A673 (cell line): ENCODE results near the gene GPATCH2L. TPM values are rescaled to one million over a fixed set of nuclear protein-coding genes. Genes with fewer than 3 reads are reported as not detected.

Source experiments
- BruUV-seq: library from RNA; stranded (reverse); fragments of 400-500 nt; replicated peaks from 2 replicates; lab custom pipeline; 2021; lab: Mats Ljungman, UMichigan
- CTCF ChIA-PET: fragments of 300-600 bp; sonication (Branson Sonifier 250); formaldehyde crosslinking; loops from one replicate; lab custom pipeline; 2022; ENCODE audit warnings: antibody characterized with exemption; lab: Charles Lee
- POLR2A ChIA-PET: fragments of 300-600 bp; sonication (Branson Sonifier 250); formaldehyde crosslinking; loops from one replicate; lab custom pipeline; 2022; ENCODE audit warnings: antibody characterized with exemption; ENCODE audit not compliant: low non-redundant PET; lab: Charles Lee
- DNase-seq: peaks from one replicate; pipeline ENCODE4 v3.0.0-alpha.2; 2015; ENCODE audit warnings: low spot score
- H3K27ac ChIP-seq: fragments of 200-600 bp; sonication (generic); 2 replicates; pipeline ENCODE4 v1.5.1; 2016; ENCODE audit warnings: mixed run types, low read depth, mild to moderate bottlenecking, mixed read lengths, antibody characterized with exemption, low read length; ENCODE audit not compliant: poor library complexity, severe bottlenecking
- H3K27me3 ChIP-seq: fragments of 200-600 bp; sonication (generic); replicated peaks from 2 replicates; pipeline ENCODE4 v1.6.1; 2017; ENCODE audit warnings: mixed run types, low read depth, mild to moderate bottlenecking, mixed read lengths, antibody characterized with exemption, low read length; ENCODE audit not compliant: insufficient read depth, poor library complexity
- H3K36me3 ChIP-seq: fragments of 200-600 bp; sonication (generic); 2 replicates; pipeline ENCODE4 v1.6.1; 2016; ENCODE audit warnings: mixed run types, mild to moderate bottlenecking, mixed read lengths, antibody characterized with exemption, low read length; ENCODE audit not compliant: insufficient read depth, poor library complexity, severe bottlenecking
- H3K4me1 ChIP-seq: fragments of 200-600 bp; sonication (generic); 2 replicates; pipeline ENCODE4 v1.6.1; 2017; ENCODE audit warnings: mixed run types, mild to moderate bottlenecking, mixed read lengths, antibody characterized with exemption, low read length; ENCODE audit not compliant: insufficient read depth, poor library complexity, severe bottlenecking
- H3K4me3 ChIP-seq: fragments of 200-600 bp; sonication (generic); 2 replicates; pipeline ENCODE4 v1.5.1; 2016; ENCODE audit warnings: low read depth, mixed run types, mild to moderate bottlenecking, mixed read lengths, low read length; ENCODE audit not compliant: poor library complexity, severe bottlenecking
- H3K9me3 ChIP-seq: fragments of 200-600 bp; sonication (generic); 2 replicates; pipeline ENCODE4 v1.6.1; 2016; ENCODE audit warnings: mixed run types, low read depth, mild to moderate bottlenecking, mixed read lengths, antibody characterized with exemption, low read length; ENCODE audit not compliant: poor library complexity, severe bottlenecking
- CTCF ChIP-seq: fragments of 300-800, 200-600 bp; sonication (generic); conservative IDR thresholded peaks from 2 replicates; pipeline ENCODE4 v1.5.1; 2017; ENCODE audit warnings: low read depth, mild to moderate bottlenecking, antibody characterized with exemption, low read length, moderate library complexity, mixed read lengths
- EZH2 ChIP-seq: fragments of 200-600 bp; sonication (generic); IDR thresholded peaks from 2 replicates; pipeline ENCODE4 v1.6.1; 2017; ENCODE audit warnings: borderline replicate concordance, low read depth, mild to moderate bottlenecking, mixed read lengths, antibody characterized with exemption, low read length; ENCODE audit not compliant: poor library complexity, severe bottlenecking
- intact Hi-C: fragments of 100-400 bp; cut with micrococcal nuclease; formaldehyde crosslinking; loops from one replicate; pipeline ENCODE4 v1.10.0; 2022; ENCODE audit not compliant: unreplicated experiment
- total RNA-seq: library from RNA; stranded (reverse); gene quantifications from 2 replicates; pipeline ENCODE4 v1.2.3, GENCODE V29; 2021

The GPATCH2L gene
- total RNA-seq, 1 experiment from 2014 or later = 60.3 TPM

DNA sequence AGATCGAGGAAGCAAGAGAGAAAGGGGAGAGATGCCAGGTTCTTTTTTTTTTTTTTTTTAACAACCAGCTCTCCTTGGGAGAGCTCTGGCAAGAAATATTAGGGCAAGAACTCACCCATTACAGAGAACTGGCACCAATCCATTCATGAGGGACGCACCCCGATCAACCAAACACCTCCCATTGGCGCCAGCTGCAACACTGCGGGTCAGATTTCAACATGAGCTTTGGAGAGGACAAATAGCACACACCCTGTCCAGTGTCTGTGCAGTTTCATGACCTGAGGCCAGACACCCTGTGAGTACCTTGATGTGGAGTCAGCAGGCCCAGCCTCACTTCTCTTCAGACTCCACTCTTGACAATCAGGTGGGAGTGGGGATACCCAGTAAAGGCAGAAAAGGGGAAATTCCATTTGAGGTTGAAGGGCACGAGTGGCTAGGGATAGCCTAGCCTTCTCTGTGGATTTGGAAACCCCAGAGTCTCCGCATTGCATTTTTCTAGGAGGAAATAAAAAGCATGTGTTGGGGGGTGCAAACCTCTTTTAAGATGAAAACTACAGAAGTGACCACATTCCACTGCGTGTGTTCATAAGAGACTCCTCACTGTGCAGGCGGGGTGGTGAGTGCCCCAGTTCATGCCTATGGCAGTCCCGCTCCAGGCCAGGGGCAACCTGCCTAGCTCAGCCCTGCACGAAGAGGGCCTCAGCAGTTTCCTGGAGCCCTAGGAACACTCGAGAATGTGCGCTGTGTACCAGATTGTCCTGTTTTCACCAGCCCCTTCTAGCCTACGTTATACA, 42.4 kb upstream of the GPATCH2L start:
- POLR2A ChIA-PET = no interaction called here
- TF ChIP-seq EZH2 (no peak), CTCF (no peak)
- Histone ChIP-seq H3K4me3 (no peak overlapping the region), H3K9me3 (no peaks in the 10 kb centered on the region), H3K27me3 (no peaks in the 10 kb centered on the region), H3K4me1 (no peaks in the 10 kb centered on the region), H3K27ac (no peak overlapping the region), H3K36me3 (no peaks in the 10 kb centered on the region)
- intact Hi-C loops = no loop called here
- CTCF ChIA-PET = no interaction called here
- no peak for DNase-seq
- BruUV-seq = no TSS peak

- peaks cover 9% of the 10 kb centered on the region for H3K27me3 ChIP-seq
- no peak overlapping the region for H3K4me3 ChIP-seq
- no TSS peak for BruUV-seq
- no peak for TF ChIP-seq EZH2
- no peak for TF ChIP-seq CTCF
- ChIA-PET CTCF (no interaction called here), POLR2A (interaction anchor here (0.6 kb wide), 1 partner anchor 14 kb away, joined by 4 read pairs; no protein-coding TSS in a partner anchor)
- H3K36me3 ChIP-seq = no peaks in the 10 kb centered on the region
- H3K4me1 ChIP-seq = peaks cover 5% of the 10 kb centered on the region
- no peak for DNase-seq
- intact Hi-C loops = no loop called here
- H3K27ac ChIP-seq = no peak overlapping the region
- H3K9me3 ChIP-seq = no peaks in the 10 kb centered on the region
These were observed 38.7 kb upstream of the GPATCH2L start for GRCh38 chr14:76112889-76113624.

- DNase-seq = no peak
- peaks cover 8% of the 10 kb centered on the region for H3K4me1 ChIP-seq
- H3K27me3 ChIP-seq = peaks cover 9% of the 10 kb centered on the region
- ChIA-PET CTCF (no interaction called here), POLR2A (no interaction called here)
- no peak for TF ChIP-seq EZH2
- no peak for TF ChIP-seq CTCF
- H3K36me3 ChIP-seq = no peaks in the 10 kb centered on the region
- H3K4me3 ChIP-seq = no peak overlapping the region
- intact Hi-C loops = no loop called here
- H3K27ac ChIP-seq = no peak overlapping the region
- H3K9me3 ChIP-seq = no peaks in the 10 kb centered on the region
- BruUV-seq = no TSS peak
These were observed 38.0 kb upstream of the GPATCH2L start for GRCh38 chr14:76113691-76114090.
